ENCODE measurements around the gene HOXA6. TPM values are rescaled to one million over a fixed set of nuclear protein-coding genes. Genes with fewer than 3 reads are reported as not detected.

Gene HOXA6
- total and polyA plus RNA-seq, 9 of the 15 experiments (the other 6 are each of a cell fraction or from before 2014, with no cell fraction given) = not detected

DNA sequence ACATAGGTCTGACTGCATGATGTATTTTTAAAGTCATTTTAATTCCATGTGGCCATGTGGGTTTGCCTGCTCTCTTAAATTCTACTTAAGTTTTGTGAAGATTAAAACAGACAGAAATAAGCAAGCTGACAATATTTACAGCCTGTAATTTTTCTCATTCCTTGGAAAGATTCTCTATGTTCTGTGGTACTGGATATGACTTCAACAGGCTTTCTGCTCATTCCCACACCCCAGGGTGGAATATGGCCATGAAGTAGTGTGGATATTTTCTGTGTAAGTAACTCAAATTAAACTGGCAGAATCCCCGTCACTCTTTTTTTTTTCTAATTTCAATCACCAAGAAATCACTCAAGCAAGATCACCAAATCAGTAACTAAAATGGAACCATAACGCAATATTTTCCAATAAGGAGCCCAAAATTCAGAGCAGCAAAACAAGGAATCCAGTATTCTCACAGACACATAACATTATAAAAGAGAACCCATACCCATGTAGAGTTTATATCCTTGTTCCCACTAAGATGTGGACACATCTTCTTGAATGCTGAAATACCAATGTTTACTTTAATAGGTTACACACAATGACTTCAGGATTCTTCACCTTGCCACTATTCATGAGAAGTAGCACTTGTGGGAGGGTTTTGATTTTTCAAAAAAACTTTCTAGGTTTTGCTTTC lies 9.8 kb downstream of the HOXA6 start:
- Histone ChIP-seq H3K9me1 (ENCODE audit: control insufficient read depth, insufficient read depth, low read length) (no peaks in the 10 kb centered on the region), H3K9ac (ENCODE audit: insufficient read depth in 1 of 2, low read depth in 2 of 2, low read length in 2 of 2) (no peak overlapping the region), H3K4me3 (no peak overlapping the region), H3K27ac (ENCODE audit: extremely low read depth, low read depth, low read length) (no peak overlapping the region), H3K4me1 (replicated peaks in 1 of 2; ENCODE audit: control insufficient read depth in 2 of 2, insufficient read depth in 2 of 2, low read length in 2 of 2) (peaks cover 6 to 7% of the 10 kb centered on the region in 2 experiments; a peak in 2 of 5 replicates), H3K9me3 (replicated peaks; ENCODE audit: control insufficient read depth, insufficient read depth, low read depth, low read length) (no peaks in the 10 kb centered on the region), H4K20me1 (replicated peaks; ENCODE audit: control insufficient read depth, insufficient read depth, low read length) (no peaks in the 10 kb centered on the region), H3K27me3 (ENCODE audit: control insufficient read depth in 2 of 2, insufficient read depth in 2 of 2, low read length in 2 of 2) (peaks cover 38 to 54% of the 10 kb centered on the region in 2 experiments), H3K79me2 (ENCODE audit: control insufficient read depth, insufficient read depth, low read length) (no peaks in the 10 kb centered on the region), H2AFZ (ENCODE audit: low read depth, low read length) (no peak overlapping the region), H3K36me3 (ENCODE audit: control insufficient read depth, insufficient read depth, low read length) (no peaks in the 10 kb centered on the region), H3K4me2 (ENCODE audit: insufficient read depth, low read length) (no peak overlapping the region)
- ChIA-PET CTCF (ENCODE audit: low intra/inter-chr PET ratio) (no interaction called here), POLR2A (no interaction called here)
- BruUV-seq (replicated peaks) = no TSS peak
- DNase-seq (ENCODE audit: extremely low read depth in 1 of 4, low spot score in 3 of 4) = no peak
- FAIRE-seq = no peak
- WGBS (ENCODE audit: insufficient coverage, low coverage, missing lambda C conversion rate) = 0% methylated on average over 2 of the region's 2 CpGs
- in situ Hi-C loops (cut with MboI) (no loop called here), intact Hi-C loops (cut with micrococcal nuclease) (no loop called here)
- ATAC-seq = no peak
- TF ChIP-seq ZBTB40 (IDR thresholded peaks at IDR 0.05) (no peak), ZBTB40 (CRISPR knock-in tag; IDR thresholded peaks at IDR 0.05) (no peak), GTF2E2 (tag; IDR thresholded peaks at IDR 0.05) (no peak), TEAD2 (tag; IDR thresholded peaks at IDR 0.05) (no peak), JUND (IDR thresholded peaks at IDR 0.05; ENCODE audit: borderline replicate concordance, low read depth, low read length) (no peak), JUND (tag; IDR thresholded peaks at IDR 0.05; ENCODE audit: borderline replicate concordance, low read depth, low read length) (no peak), ATF1 (CRISPR knock-in tag; IDR thresholded peaks at IDR 0.05) (no peak), ATF1 (tag; IDR thresholded peaks at IDR 0.05) (no peak), PTBP1 (IDR thresholded peaks at IDR 0.05; ENCODE audit: low read depth, low read length) (no peak), ZNF384 (IDR thresholded peaks at IDR 0.05; ENCODE audit: low read depth, low read length) (no peak), CCNT2 (IDR thresholded peaks at IDR 0.05; ENCODE audit: borderline replicate concordance, extremely low read depth, insufficient read length, low read depth, low read length) (no peak), FOXA3 (CRISPR knock-in tag; conservative IDR thresholded peaks at IDR 0.05 in 1 of 2, IDR thresholded peaks at IDR 0.05 in 1 of 2) (no peak), MIER1 (IDR thresholded peaks at IDR 0.05; ENCODE audit: low read depth) (no peak), FOXJ3 (CRISPR knock-in tag; IDR thresholded peaks at IDR 0.05) (no peak), ZNF785 (CRISPR knock-in tag; IDR thresholded peaks at IDR 0.05) (no peak), MTF1 (CRISPR knock-in tag; IDR thresholded peaks at IDR 0.05; ENCODE audit: borderline replicate concordance) (no peak)
